HFFc6 (cell line): ENCODE results near the gene CTDP1. TPM values are rescaled to one million over a fixed set of nuclear protein-coding genes. Genes with fewer than 3 reads are reported as not detected.
A peak's percentile ranks its signal among the peaks of the same experiment; 100 is the strongest.

Source experiments
- DNase-seq: peaks from one replicate; pipeline ENCODE4 v3.0.0-alpha.2; 2018
- H3K27ac Mint-ChIP-seq: 2 replicates; pipeline ENCODE4 v1.8.0; 2020; ENCODE audit warnings: mild to moderate bottlenecking, mixed read lengths
- H3K27me3 Mint-ChIP-seq: 2 replicates; pipeline ENCODE4 v1.8.0; 2021; ENCODE audit warnings: mild to moderate bottlenecking, moderate library complexity, mixed read lengths; ENCODE audit not compliant: insufficient read depth
- H3K36me3 Mint-ChIP-seq: 2 replicates; pipeline ENCODE4 v1.8.0; 2021; ENCODE audit warnings: low read depth, mixed read lengths
- H3K4me1 Mint-ChIP-seq: 2 replicates; pipeline ENCODE4 v1.8.0; 2020; ENCODE audit warnings: low read depth, mixed read lengths
- H3K4me3 Mint-ChIP-seq: 2 replicates; pipeline ENCODE4 v1.8.0; 2020; ENCODE audit warnings: mild to moderate bottlenecking, moderate library complexity, mixed read lengths
- H3K9me3 Mint-ChIP-seq: 2 replicates; pipeline ENCODE4 v1.8.0; 2020; ENCODE audit warnings: mild to moderate bottlenecking, mixed read lengths
- CTCF ChIP-seq: fragments of 200-600 bp; sonication (generic); IDR thresholded peaks from 2 replicates; pipeline ENCODE4 v1.5.0; 2021; ENCODE audit warnings: antibody characterized with exemption, mild to moderate bottlenecking
- long read RNA-seq: library from polyadenylated mRNA; unstranded; transcript quantifications from one replicate; pipeline ENCODE4 v2.0.0, GENCODE V29; 2019
- total RNA-seq, 6 experiments: library from RNA; stranded (reverse); fragmentation: NEBNext Ultra II Directional; extraction: Animal tissue kit (Norgen Biotek cat#: 25700); gene quantifications; 2 replicates in 1 of 6; 3 replicates in 5 of 6; pipeline ENCODE4 v1.2.3, GENCODE V29; 2021

CTDP1 gene
- 10 to 100 TPM; 15.6 to 18.2 (median 16.6) TPM for total RNA-seq
- long read RNA-seq, partial matches to known transcripts, result 0 of 1 reads
- long read RNA-seq, other reads (novel, unspliced or antisense), result 0 of 1 reads

GRCh38 chr18:79679552-79680099 is at the start of gene CTDP1:
Gene CTDP1 (plus strand): TSS chr18:79679803. CDS start chr18:79679948, 145 bp downstream.
- H3K4me1 Mint-ChIP-seq, result peaks cover 32% of the 10 kb centered on the region
- H3K4me3 Mint-ChIP-seq, result peak within 1 kb of the TSS; percentile 94
- H3K27me3 Mint-ChIP-seq, result no peaks in the 10 kb centered on the region
- H3K36me3 Mint-ChIP-seq, result peaks cover 12% of the 10 kb centered on the region
- no peak for TF ChIP-seq CTCF
- DNase-seq, result peak; percentile 76
- peak within 1 kb of the TSS; percentile 98 for H3K27ac Mint-ChIP-seq
- H3K9me3 Mint-ChIP-seq, result no peaks in the 10 kb centered on the region

- H3K27me3 Mint-ChIP-seq, result peaks cover 28% of the 10 kb centered on the region
Observed at GRCh38 chr18:79630281-79631095, 49.1 kb upstream of the CTDP1 start.

GRCh38 chr18:79631096-79631507 is 48.5 kb upstream of the CTDP1 start:
- H3K4me3 Mint-ChIP-seq, result no peak overlapping the region
- H3K9me3 Mint-ChIP-seq, result peaks cover 15% of the 10 kb centered on the region
- H3K27ac Mint-ChIP-seq, result no peak overlapping the region
- peaks cover 6% of the 10 kb centered on the region; the same call in 1 of the 2 replicates for H3K36me3 Mint-ChIP-seq
- no peak for DNase-seq
- no peaks in the 10 kb centered on the region for H3K4me1 Mint-ChIP-seq
- H3K27me3 Mint-ChIP-seq, result peaks cover 22% of the 10 kb centered on the region
- TF ChIP-seq CTCF, result no peak

More at GRCh38 chr18:79630281-79631095, 49.1 kb upstream of the CTDP1 start:
- Mint-ChIP-seq H3K4me3 (peak overlapping the region; percentile 66), H3K27ac (no peak overlapping the region), H3K36me3 (peaks cover 6% of the 10 kb centered on the region; the same call in 1 of the 2 replicates), H3K4me1 (peaks cover 3% of the 10 kb centered on the region; the same call in 1 of the 2 replicates), H3K9me3 (peaks cover 15% of the 10 kb centered on the region)
- no peak for DNase-seq
- TF ChIP-seq CTCF, result no peak

- no peaks in the 10 kb centered on the region for H3K4me1 Mint-ChIP-seq
- peaks cover 6% of the 10 kb centered on the region; the same call in 1 of the 2 replicates for H3K36me3 Mint-ChIP-seq
- no peak for TF ChIP-seq CTCF
- peaks cover 15% of the 10 kb centered on the region for H3K9me3 Mint-ChIP-seq
- H3K4me3 Mint-ChIP-seq, result no peak overlapping the region
- peaks cover 18% of the 10 kb centered on the region for H3K27me3 Mint-ChIP-seq
- no peak overlapping the region for H3K27ac Mint-ChIP-seq
- no peak for DNase-seq
Observed at GRCh38 chr18:79631761-79632446, 47.7 kb upstream of the CTDP1 start.

GRCh38 chr18:79632765-79633164 is 46.8 kb upstream of the CTDP1 start:
- Mint-ChIP-seq H3K36me3 (peaks cover 6% of the 10 kb centered on the region; the same call in 1 of the 2 replicates), H3K9me3 (peaks cover 15% of the 10 kb centered on the region), H3K27me3 (peaks cover 17% of the 10 kb centered on the region), H3K27ac (no peak overlapping the region), H3K4me1 (no peaks in the 10 kb centered on the region), H3K4me3 (no peak overlapping the region)
- no peak for TF ChIP-seq CTCF
- no peak for DNase-seq
